H1 (cell line): ENCODE data around the gene HEPACAM. TPM values are rescaled to one million over a fixed set of nuclear protein-coding genes. Genes with fewer than 3 reads are reported as not detected.

Source experiments
- CTCF ChIA-PET: fragments of 300-600 bp; sonication (Branson Sonifier 250); formaldehyde crosslinking; loops from one replicate; lab custom pipeline; 2021; ENCODE audit not compliant: partially characterized antibody; lab: Charles Lee
- POLR2A ChIA-PET: fragments of 300-600 bp; sonication (Branson Sonifier 250); formaldehyde crosslinking; loops from one replicate; lab custom pipeline; 2021; ENCODE audit warnings: inconsistent platforms; ENCODE audit not compliant: partially characterized antibody; lab: Charles Lee
- DNase-seq, 2 experiments: peaks; one replicate each; pipeline versions ENCODE4 v3.0.0 to v3.0.0-alpha.2; 2010 to 2022; ENCODE audit warnings: low spot score in 2 of 2, low read depth in 1 of 2, mixed read lengths in 1 of 2
- FAIRE-seq: peaks from 2 replicates; lab custom pipeline; 2011; peaks lifted over from hg19 to GRCh38; lab: Jason Lieb, UNC
- H2AFZ ChIP-seq: 2 replicates; pipeline ENCODE4 v1.8.1; 2012; ENCODE audit warnings: low read length, inconsistent platforms
- H2AK5ac ChIP-seq: 2 replicates; pipeline ENCODE4 v1.6.1; 2013; ENCODE audit warnings: low read depth, low read length
- H2BK120ac ChIP-seq: replicated peaks from 2 replicates; pipeline ENCODE3; 2013; ENCODE audit warnings: low read depth, low read length, inconsistent platforms
- H2BK12ac ChIP-seq: 2 replicates; pipeline ENCODE4 v1.6.1; 2013; ENCODE audit warnings: low read depth, low read length
- H2BK15ac ChIP-seq: 2 replicates; pipeline ENCODE4 v1.6.1; 2013; ENCODE audit warnings: low read length
- H2BK20ac ChIP-seq: 2 replicates; pipeline ENCODE4 v1.6.1; 2013; ENCODE audit warnings: low read length
- H2BK5ac ChIP-seq: 2 replicates; pipeline ENCODE4 v1.6.1; 2013; ENCODE audit warnings: low read depth, low read length
- H3K14ac ChIP-seq: 2 replicates; pipeline ENCODE4 v1.6.1; 2013; ENCODE audit warnings: inconsistent platforms; ENCODE audit not compliant: insufficient read length
- H3K18ac ChIP-seq: 2 replicates; pipeline ENCODE4 v1.6.1; 2013; ENCODE audit warnings: low read length; ENCODE audit errors: extremely low read depth
- H3K23ac ChIP-seq: 2 replicates; pipeline ENCODE4 v1.6.1; 2013; ENCODE audit warnings: inconsistent platforms; ENCODE audit not compliant: insufficient read length
- H3K23me2 ChIP-seq: 2 replicates; pipeline ENCODE4 v1.6.1; 2013; ENCODE audit warnings: low read depth, low read length
- H3K27ac ChIP-seq: 2 replicates; pipeline ENCODE4 v1.6.1; 2011; ENCODE audit warnings: low read depth, low read length, inconsistent platforms
- H3K27me3 ChIP-seq, 4 experiments: replicated peaks in 1 of 4; 1 replicate in 1 of 4; 2 replicates in 3 of 4; pipeline versions ENCODE4 v1.6.1 to v1.8.1; 2011 to 2013; ENCODE audit warnings: low read length in 3 of 4, mild to moderate bottlenecking in 3 of 4, inconsistent platforms in 2 of 4, mixed read lengths in 2 of 4, moderate library complexity in 1 of 4; ENCODE audit not compliant: control insufficient read depth in 3 of 4, insufficient read depth in 3 of 4; ENCODE audit errors: extremely low read depth in 1 of 4
- H3K36me3 ChIP-seq, 4 experiments: 2 replicates each; pipeline versions ENCODE4 v1.6.1 to v1.8.1; 2011 to 2013; ENCODE audit warnings: mild to moderate bottlenecking in 4 of 4, low read length in 3 of 4, moderate library complexity in 2 of 4, control low read depth in 1 of 4, inconsistent platforms in 1 of 4; ENCODE audit not compliant: insufficient read depth in 4 of 4, control insufficient read depth in 2 of 4
- H3K4ac ChIP-seq: replicated peaks from 2 replicates; pipeline ENCODE3; 2013; ENCODE audit warnings: low read length, low read depth, mixed read lengths, inconsistent platforms; ENCODE audit not compliant: insufficient read length
- H3K4me1 ChIP-seq, 4 experiments: replicated peaks in 1 of 4; 1 replicate in 1 of 4; 2 replicates in 3 of 4; pipeline versions ENCODE4 v1.6.1 to v1.8.1; 2011 to 2013; ENCODE audit warnings: low read length in 3 of 4, inconsistent platforms in 2 of 4, mixed read lengths in 1 of 4; ENCODE audit not compliant: insufficient read depth in 4 of 4, control insufficient read depth in 3 of 4
- H3K4me2 ChIP-seq, 2 experiments: 2 replicates each; pipeline versions ENCODE4 v1.6.1 to v1.8.1; 2011 to 2013; ENCODE audit warnings: low read depth in 2 of 2, low read length in 2 of 2, control low read depth in 1 of 2, inconsistent platforms in 1 of 2, mild to moderate bottlenecking in 1 of 2; ENCODE audit not compliant: insufficient read depth in 1 of 2
- H3K4me3 ChIP-seq, 4 experiments: fragments of 200-600, 300-600 bp in 1 of 4; sonication (generic), shearing (Covaris generic), sonication (Bioruptor Twin) in 1 of 4; 2 replicates each; pipeline versions ENCODE4 v1.5.1 to v1.8.1; 2011 to 2016; ENCODE audit warnings: low read length in 4 of 4, low read depth in 3 of 4, control low read depth in 2 of 4, inconsistent platforms in 2 of 4, mild to moderate bottlenecking in 2 of 4, mixed read lengths in 1 of 4, moderate library complexity in 1 of 4; ENCODE audit not compliant: insufficient read depth in 2 of 4; ENCODE audit errors: extremely low read depth in 1 of 4
- H3K56ac ChIP-seq: replicated peaks from 2 replicates; pipeline ENCODE3; 2013; ENCODE audit warnings: low read depth, mild to moderate bottlenecking, mixed read lengths, low read length, inconsistent platforms; ENCODE audit not compliant: insufficient read length
- H3K79me1 ChIP-seq: 2 replicates; pipeline ENCODE4 v1.6.1; 2013; ENCODE audit warnings: low read depth, low read length, control low read depth
- H3K79me2 ChIP-seq, 2 experiments: 2 replicates each; pipeline versions ENCODE4 v1.6.1 to v1.8.1; 2012 to 2013; ENCODE audit warnings: low read length in 2 of 2, mild to moderate bottlenecking in 2 of 2, inconsistent platforms in 1 of 2; ENCODE audit not compliant: insufficient read depth in 2 of 2, control insufficient read depth in 1 of 2
- H3K9ac ChIP-seq, 4 experiments: replicated peaks in 1 of 4; 1 replicate in 1 of 4; 2 replicates in 3 of 4; pipeline versions ENCODE4 v1.6.1 to v1.8.1; 2011 to 2013; ENCODE audit warnings: low read depth in 3 of 4, low read length in 3 of 4, control low read depth in 2 of 4, mild to moderate bottlenecking in 2 of 4, moderate library complexity in 2 of 4, inconsistent platforms in 1 of 4; ENCODE audit errors: extremely low read depth in 1 of 4
- H3K9me3 ChIP-seq, 2 experiments: 2 replicates each; pipeline versions ENCODE4 v1.6.1 to v1.8.1; 2012 to 2013; ENCODE audit warnings: mild to moderate bottlenecking in 2 of 2, moderate library complexity in 2 of 2, control low read depth in 1 of 2, inconsistent platforms in 1 of 2, low read depth in 1 of 2, low read length in 1 of 2, mixed read lengths in 1 of 2; ENCODE audit not compliant: insufficient read depth in 2 of 2
- H4K20me1 ChIP-seq, 2 experiments: replicated peaks in 1 of 2; 2 replicates each; pipeline versions ENCODE3 to v1.8.1; 2011 to 2013; ENCODE audit warnings: inconsistent platforms in 2 of 2, low read length in 2 of 2, mild to moderate bottlenecking in 1 of 2; ENCODE audit not compliant: insufficient read depth in 2 of 2, control insufficient read depth in 1 of 2
- H4K5ac ChIP-seq: 2 replicates; pipeline ENCODE4 v1.6.1; 2013; ENCODE audit warnings: low read length, low read depth, mixed read lengths, inconsistent platforms; ENCODE audit not compliant: insufficient read length
- H4K8ac ChIP-seq: 2 replicates; pipeline ENCODE4 v1.8.0; 2013; ENCODE audit warnings: mild to moderate bottlenecking, moderate library complexity, low read length, inconsistent platforms; ENCODE audit not compliant: insufficient read depth; ENCODE audit errors: extremely low read depth
- H4K91ac ChIP-seq: replicated peaks from 2 replicates; pipeline ENCODE3; 2013; ENCODE audit warnings: low read length, mixed read lengths, inconsistent platforms; ENCODE audit not compliant: insufficient read length
- CREB1 ChIP-seq: IDR thresholded peaks from 2 replicates; pipeline ENCODE4 v1.6.1; 2012; ENCODE audit warnings: inconsistent platforms
- WGBS, 2 experiments: shearing (Covaris generic) in 1 of 2; methylation state at CpG; one replicate each; pipeline versions ENCODE4 v1.1.6 to v1.1.7; 2013 to 2015; ENCODE audit warnings: low lambda C conversion rate in 2 of 2, mixed read lengths in 2 of 2, inconsistent platforms in 1 of 2, low coverage in 1 of 2, missing lambda C conversion rate in 1 of 2; ENCODE audit not compliant: insufficient replicate concordance in 2 of 2, insufficient coverage in 1 of 2, insufficient read length in 1 of 2; ENCODE audit errors: extremely low coverage in 1 of 2, missing lambda C conversion rate in 1 of 2; 5-methylcytosine and 5-hydroxymethylcytosine counted together
- polyA plus RNA-seq, 7 experiments: library from polyadenylated mRNA; depleted of rRNA in 3 of 7; stranded (reverse) in 5 of 7; unstranded in 2 of 7; fragments of >200 nt in 5 of 7; fragments of 200-250 nt in 2 of 7; gene quantifications; 1 replicate in 5 of 7; 2 replicates in 1 of 7; 4 replicates in 1 of 7; pipeline versions ENCODE4 v1.2.1 to v1.2.3, GENCODE V29; 2011 to 2013; ENCODE audit warnings: missing spikeins in 2 of 7, mixed read lengths in 2 of 7
- total RNA-seq: library from RNA; stranded (reverse); fragmentation: NEBNext Ultra II Directional; extraction: Animal tissue kit (Norgen Biotek cat#: 25700); gene quantifications from 2 replicates; pipeline ENCODE4 v1.2.1, GENCODE V29; 2021
- TF ChIP-seq, protein P1 (sequence below): IDR thresholded peaks from 2 replicates; pipeline ENCODE4 v1.6.1; 2012; ENCODE audit warnings: inconsistent platforms
- TF ChIP-seq, protein P2 (sequence below), 3 experiments: IDR thresholded peaks; 1 replicate in 2 of 3; 2 replicates in 1 of 3; pipeline versions ENCODE4 v1.5.1 to v1.6.1; 2011; ENCODE audit warnings: low read length in 3 of 3, mild to moderate bottlenecking in 3 of 3, inconsistent platforms in 2 of 3, low read depth in 1 of 3, moderate library complexity in 1 of 3; ENCODE audit not compliant: insufficient read depth in 1 of 3; ENCODE audit errors: control extremely low read depth in 1 of 3
- TF ChIP-seq, protein P3 (sequence below): IDR thresholded peaks from 2 replicates; pipeline ENCODE4 v1.6.1; 2012; ENCODE audit warnings: inconsistent platforms

Gene HEPACAM
- total and polyA plus RNA-seq, 2 of the 8 experiments (the other 6 are each of a cell fraction or from before 2014, with no cell fraction given), result not detected

DNA sequence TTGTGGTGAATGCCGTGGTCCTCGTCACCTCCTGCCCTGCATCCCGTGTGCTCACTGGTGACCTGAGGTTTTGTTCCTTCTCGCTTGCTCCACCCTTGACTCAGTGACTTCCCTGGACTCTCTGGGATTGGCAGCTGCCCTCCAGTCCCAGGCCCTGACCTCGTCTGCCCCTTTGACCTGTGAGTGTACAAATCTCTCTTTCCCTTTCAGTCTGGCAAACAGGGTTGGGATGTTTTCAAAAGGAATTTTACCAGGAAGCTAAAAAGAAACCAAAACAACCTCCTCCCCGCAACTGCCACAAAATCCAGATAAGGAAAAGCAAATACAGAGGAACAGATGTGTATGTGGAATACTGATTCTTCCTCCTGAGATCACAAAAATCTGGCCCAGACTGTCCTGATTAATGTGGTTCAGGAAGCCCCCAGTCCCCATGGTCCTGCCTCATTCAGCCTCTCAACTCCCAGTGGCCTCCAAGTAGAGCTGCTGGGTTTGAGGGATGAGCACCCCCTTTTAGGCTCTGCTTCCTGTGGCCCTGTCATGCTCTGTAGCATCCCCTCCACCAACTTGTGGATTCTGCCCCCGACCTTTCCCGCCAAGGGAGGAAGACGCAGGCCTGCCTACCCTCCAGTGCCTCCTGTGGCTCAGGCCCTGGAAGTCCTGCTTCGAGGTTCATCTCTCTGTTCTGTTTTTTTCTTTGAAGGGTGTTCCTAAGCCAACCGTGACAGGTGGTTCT lies 53.3 kb downstream of the HEPACAM start:
- Histone ChIP-seq H2BK120ac (no peak overlapping the region), H4K20me1 (no peaks in the 10 kb centered on the region), H3K27me3 (peaks cover 0 to 3% (median 0%) of the 10 kb centered on the region in 4 experiments; a peak in 3 of 7 replicates), H3K23ac (no peak overlapping the region), H3K18ac (no peak overlapping the region), H3K4me2 (no peak overlapping the region), H3K56ac (no peak overlapping the region), H2AK5ac (no peak overlapping the region), H4K5ac (no peak overlapping the region), H4K8ac (no peak overlapping the region), H2BK12ac (no peak overlapping the region), H4K91ac (no peak overlapping the region), H3K36me3 (no peaks in the 10 kb centered on the region), H3K14ac (no peak overlapping the region), H3K4me3 (no peak overlapping the region), H2AFZ (no peak overlapping the region), H3K9ac (no peak overlapping the region), H3K4me1 (peaks cover 0 to 9% (median 2%) of the 10 kb centered on the region in 4 experiments; a peak in 3 of 7 replicates), H3K23me2 (no peaks in the 10 kb centered on the region; the same call in 1 of the 2 replicates), H3K9me3 (no peaks in the 10 kb centered on the region), H2BK15ac (no peak overlapping the region), H3K27ac (no peak overlapping the region), H3K79me2 (no peaks in the 10 kb centered on the region), H2BK5ac (no peak overlapping the region), H3K79me1 (no peaks in the 10 kb centered on the region), H3K4ac (no peak overlapping the region), H2BK20ac (no peak overlapping the region)
- POLR2A ChIA-PET, result interaction anchor here (1.0 to 2.1 kb wide), 2 partner anchors 10 to 12 kb away, joined by 3 to 7 read pairs; no protein-coding TSS in a partner anchor
- TF ChIP-seq, protein P1, sequence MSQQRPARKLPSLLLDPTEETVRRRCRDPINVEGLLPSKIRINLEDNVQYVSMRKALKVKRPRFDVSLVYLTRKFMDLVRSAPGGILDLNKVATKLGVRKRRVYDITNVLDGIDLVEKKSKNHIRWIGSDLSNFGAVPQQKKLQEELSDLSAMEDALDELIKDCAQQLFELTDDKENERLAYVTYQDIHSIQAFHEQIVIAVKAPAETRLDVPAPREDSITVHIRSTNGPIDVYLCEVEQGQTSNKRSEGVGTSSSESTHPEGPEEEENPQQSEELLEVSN, result peak; percentile 55
- no peak for TF ChIP-seq CREB1
- TF ChIP-seq, protein P2, sequence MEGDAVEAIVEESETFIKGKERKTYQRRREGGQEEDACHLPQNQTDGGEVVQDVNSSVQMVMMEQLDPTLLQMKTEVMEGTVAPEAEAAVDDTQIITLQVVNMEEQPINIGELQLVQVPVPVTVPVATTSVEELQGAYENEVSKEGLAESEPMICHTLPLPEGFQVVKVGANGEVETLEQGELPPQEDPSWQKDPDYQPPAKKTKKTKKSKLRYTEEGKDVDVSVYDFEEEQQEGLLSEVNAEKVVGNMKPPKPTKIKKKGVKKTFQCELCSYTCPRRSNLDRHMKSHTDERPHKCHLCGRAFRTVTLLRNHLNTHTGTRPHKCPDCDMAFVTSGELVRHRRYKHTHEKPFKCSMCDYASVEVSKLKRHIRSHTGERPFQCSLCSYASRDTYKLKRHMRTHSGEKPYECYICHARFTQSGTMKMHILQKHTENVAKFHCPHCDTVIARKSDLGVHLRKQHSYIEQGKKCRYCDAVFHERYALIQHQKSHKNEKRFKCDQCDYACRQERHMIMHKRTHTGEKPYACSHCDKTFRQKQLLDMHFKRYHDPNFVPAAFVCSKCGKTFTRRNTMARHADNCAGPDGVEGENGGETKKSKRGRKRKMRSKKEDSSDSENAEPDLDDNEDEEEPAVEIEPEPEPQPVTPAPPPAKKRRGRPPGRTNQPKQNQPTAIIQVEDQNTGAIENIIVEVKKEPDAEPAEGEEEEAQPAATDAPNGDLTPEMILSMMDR (IDR thresholded peaks at IDR 0.05; ENCODE audit: control extremely low read depth in 1 of 3, insufficient read depth in 1 of 3, low read depth in 1 of 3, low read length in 3 of 3), result 0 out of 4 replicates have a peak, but pooled peaks of 1 of the 3 experiments have one; percentile 9
- TF ChIP-seq, protein P3, sequence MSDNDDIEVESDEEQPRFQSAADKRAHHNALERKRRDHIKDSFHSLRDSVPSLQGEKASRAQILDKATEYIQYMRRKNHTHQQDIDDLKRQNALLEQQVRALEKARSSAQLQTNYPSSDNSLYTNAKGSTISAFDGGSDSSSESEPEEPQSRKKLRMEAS, result 0 out of 2 replicates have a peak, but pooled peaks have one; percentile 13
- FAIRE-seq (no peak), DNase-seq (no peak)
- WGBS, 2 experiments, result 89% methylated on average over 10 of the region's 11 CpGs; no CpG with 5 or more reads in 1 of the 2 experiments
- CTCF ChIA-PET, result interaction anchor here (0.6 to 2.0 kb wide), 10 partner anchors 8 to 396 kb away, joined by 3 to 9 read pairs (median 3); no protein-coding TSS in a partner anchor
